Right lobe of liver (tissue), 4 donors: Measurements from ENCODE around the gene NCKAP5.

ENCODE experiments used
- CTCF ChIP-seq, 4 donors: fragments of 200-600 bp in 3 of 4; fragments of 450-650 bp in 1 of 4; IDR thresholded peaks; one replicate each; pipeline versions ENCODE4 v1.5.1 to v1.8.0; 2016 to 2022; ENCODE audit warnings: antibody characterized with exemption in 4 of 4, mild to moderate bottlenecking in 2 of 4
- POLR2A ChIP-seq: fragments of 450-650 bp; IDR thresholded peaks from one replicate; pipeline ENCODE4 v1.6.1; 2017; ENCODE audit warnings: antibody characterized with exemption, mild to moderate bottlenecking
- donor health status: DM: no; HTN: no; CAD: no.
- donor health status: DM: no; HTN: no; CAD: no.
- donor health status: DM: no; HTN: yes; CAD: no.

GRCh38 chr2:132949108-132949507, 619.2 kb downstream of the NCKAP5 start:
- TF ChIP-seq POLR2A (no peak), CTCF (IDR thresholded peaks at IDR 0.05) (no peak)
